Iris pigment epithelial cell (primary cell): ENCODE data around the gene SH3RF1.

Source experiments
- DNase-seq: peaks from one replicate; pipeline ENCODE4 v3.0.0-alpha.2; 2011; ENCODE audit warnings: low read depth

SH3RF1 gene

DNA sequence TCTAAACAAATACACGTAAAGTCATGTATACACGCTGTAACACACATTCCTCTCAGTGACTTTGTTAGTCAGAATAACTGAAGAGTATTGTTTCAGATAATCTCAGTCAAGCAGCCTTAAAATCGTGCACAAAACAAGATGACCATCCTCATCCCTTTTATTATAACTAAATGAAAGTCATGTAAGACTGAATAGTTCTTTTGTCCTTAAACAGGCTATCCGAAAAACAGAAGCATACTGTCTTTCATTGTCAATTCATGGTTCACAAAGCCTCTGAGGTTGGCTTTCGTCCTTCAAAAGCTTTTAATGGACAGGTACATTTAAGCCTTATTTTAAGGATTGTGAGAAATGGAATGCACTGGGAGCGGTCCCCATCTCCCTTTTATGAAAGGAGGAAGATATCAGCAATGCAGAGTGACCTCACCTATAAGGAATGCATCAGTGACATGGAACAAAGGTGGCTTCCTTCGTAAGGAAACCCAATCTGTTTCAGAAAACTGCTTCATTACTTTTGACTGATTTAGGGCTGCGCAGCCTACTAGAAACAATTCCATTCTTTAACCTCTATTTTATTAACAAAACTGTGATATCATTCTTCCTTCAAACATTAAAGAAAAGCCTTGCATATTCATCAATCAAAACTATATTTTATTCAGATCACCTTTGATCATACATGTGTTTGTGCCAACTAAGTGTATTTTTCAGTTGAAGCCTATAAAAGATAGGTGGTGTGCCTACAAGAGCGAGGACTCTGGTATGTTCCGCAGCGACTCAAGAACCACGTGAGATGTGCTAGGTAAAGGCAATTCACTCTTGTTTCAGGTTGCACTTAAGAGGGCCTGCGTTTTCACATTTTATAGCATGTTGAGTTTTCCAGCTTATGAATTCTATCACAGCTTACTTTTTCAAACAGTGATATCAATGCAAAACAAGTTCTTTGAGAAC lies 19.2 kb downstream of the SH3RF1 start:
- no peak for DNase-seq

GRCh38 chr4:169250796-169251195 lies 20.0 kb downstream of the SH3RF1 start:
- no peak for DNase-seq

DNA sequence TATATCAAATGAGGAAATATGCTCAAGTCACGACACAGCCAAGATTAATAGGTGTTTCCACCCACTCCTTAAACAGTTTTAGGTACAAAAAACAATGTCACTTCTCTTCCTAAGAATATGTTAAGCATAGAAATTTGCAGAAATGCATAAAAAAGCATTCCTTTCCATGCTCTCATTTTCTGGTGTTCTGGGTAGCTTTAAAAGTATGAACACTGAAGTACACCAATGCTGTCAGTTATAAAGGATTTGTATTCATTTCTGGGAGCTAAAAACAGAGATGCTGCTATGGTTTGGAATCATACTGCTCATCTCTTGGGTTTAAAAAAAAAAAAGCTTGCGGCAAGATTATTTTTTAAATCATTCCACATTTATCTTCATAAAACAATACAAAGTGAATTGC lies 20.8 kb downstream of the SH3RF1 start:
- DNase-seq = no peak

DNA sequence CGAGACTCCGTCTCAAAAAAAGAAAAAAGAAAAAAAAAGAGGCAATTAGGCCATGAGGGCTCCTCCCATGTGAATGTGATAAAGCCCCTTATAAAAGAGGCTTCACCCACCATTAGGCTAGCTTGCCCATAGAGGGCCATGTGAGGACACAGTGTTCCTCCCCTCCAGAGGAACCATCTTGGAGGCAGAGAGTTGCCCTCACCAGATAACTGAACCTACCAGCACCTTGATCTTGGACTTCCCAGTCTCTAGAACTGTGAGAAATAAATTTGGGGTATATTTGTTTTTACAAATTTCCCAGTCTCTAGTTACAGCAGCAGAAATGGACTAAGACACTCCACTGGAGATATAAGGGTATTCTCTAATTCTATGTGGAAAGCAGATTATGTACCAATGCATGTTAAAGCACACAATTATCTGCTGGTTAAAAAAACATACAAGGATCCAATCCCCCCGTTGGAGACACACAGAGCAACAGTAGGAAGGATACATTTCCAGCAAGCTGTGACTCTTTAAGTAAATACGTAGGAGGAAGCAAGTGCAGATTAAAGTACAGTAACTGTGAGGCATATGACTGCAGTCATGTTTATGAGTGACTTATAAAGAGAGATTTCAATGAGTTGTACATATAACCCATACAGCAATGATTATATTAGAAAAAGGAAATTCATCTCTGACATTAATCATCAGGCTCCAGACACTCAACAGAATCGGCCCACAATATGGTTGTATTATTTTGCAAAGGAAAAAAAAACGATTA lies 21.4 kb downstream of the SH3RF1 start:
- peak; percentile 75 for DNase-seq

DNA sequence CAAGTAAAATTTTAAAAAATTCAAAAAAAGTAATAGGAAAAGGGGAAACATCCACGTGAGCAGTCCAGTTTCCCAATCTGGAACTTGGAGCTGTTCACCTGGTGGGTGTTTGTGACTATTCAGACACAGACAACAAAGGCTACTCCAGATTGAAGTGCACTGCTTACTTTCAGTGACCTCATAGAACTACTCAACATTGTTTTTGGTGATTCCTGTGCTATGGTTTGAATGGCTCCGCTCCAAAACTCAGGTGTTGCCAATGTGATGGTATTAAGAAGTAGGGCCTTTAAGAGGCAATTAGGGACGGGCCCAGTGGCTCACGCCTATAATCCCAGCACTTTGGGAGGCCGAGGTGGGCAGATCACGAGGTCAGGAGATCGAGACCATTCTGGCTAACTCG lies 22.1 kb downstream of the SH3RF1 start:
- no peak for DNase-seq

GRCh38 chr4:169246957-169247396 lies 23.8 kb downstream of the SH3RF1 start:
- no peak for DNase-seq

- DNase-seq = no peak
Measured at GRCh38 chr4:169246279-169246678, 24.5 kb downstream of the SH3RF1 start.

- DNase-seq = no peak
Measured at GRCh38 chr4:169245061-169245460, 25.7 kb downstream of the SH3RF1 start.

GRCh38 chr4:169243825-169244609 lies 26.7 kb downstream of the SH3RF1 start:
- peak; percentile 84 for DNase-seq

DNA sequence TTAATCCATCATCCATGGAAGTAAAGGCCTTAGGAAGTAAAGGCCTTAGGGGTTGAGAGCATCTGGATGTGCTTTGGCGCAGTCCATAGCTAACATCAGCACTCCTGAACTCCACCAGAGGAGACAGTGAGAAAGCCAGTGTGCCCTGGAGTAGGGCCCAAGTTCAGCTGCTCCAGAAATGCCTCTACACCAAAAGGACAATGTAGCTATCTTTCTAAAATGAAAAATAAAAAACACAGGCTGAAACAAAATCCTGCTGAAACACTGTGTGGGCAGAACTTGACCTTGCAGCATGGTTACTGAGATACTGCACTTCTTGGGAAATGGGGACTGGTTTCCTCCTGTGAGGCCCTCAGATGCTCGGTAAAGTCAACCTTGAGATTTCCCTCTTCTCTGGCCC lies 29.3 kb downstream of the SH3RF1 start:
- DNase-seq = no peak

DNA sequence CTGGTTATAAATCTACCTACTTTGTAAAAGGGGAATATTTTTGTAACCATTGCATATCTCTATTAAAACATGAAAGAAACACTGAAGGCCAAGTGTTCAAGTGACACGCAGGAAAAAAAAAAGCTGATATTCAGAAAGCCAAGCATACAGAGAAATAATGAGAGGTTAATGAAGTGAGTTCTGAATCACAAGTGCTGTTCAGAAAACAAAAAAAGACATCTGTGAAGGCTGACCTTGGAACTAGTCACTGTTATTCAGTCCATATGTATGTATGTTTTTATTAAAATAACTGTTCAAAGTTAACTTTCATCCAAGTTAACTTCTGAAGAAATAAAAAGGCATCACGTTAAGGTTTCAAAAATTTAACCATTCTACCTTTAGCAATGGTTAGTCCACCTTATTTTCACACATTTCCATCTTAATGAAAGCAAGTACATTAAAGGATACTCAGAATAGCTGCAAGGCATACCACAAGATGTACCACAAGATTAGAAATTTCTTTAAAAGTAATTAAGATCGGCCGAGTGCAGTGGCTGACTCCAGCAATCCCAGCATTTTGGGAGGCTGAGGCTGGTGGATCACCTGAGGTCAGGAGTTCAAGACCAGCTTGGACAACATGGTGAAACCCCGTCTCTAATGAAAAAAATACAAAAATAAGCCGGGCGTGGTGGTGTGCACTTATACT lies 31.4 kb downstream of the SH3RF1 start:
- no peak for DNase-seq

GRCh38 chr4:169238445-169238844 lies 32.3 kb downstream of the SH3RF1 start:
- peak; percentile 69 for DNase-seq

- DNase-seq = no peak
Measured at GRCh38 chr4:169236873-169237626, 33.7 kb downstream of the SH3RF1 start.

DNA sequence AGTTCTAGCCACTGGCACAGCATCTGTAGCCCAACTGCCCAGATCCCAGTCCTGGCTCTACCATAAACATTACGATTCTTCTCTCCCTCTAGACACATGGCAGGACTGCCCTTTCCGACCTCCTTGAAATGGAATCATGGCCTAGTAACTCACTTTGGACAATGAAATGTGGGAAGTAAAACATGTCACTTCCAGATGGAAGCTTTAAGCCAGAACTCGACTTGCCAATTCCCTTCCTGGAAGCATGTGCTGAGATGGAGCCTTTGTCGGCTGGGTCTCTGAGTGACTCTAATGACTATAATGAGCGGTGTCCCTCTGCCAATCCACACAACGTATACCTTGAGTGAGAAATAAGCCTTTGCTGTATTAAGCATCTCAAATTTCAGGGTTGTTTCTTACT lies 34.7 kb downstream of the SH3RF1 start:
- DNase-seq = no peak

GRCh38 chr4:169234137-169234855 lies 36.5 kb downstream of the SH3RF1 start:
- no peak for DNase-seq

DNA sequence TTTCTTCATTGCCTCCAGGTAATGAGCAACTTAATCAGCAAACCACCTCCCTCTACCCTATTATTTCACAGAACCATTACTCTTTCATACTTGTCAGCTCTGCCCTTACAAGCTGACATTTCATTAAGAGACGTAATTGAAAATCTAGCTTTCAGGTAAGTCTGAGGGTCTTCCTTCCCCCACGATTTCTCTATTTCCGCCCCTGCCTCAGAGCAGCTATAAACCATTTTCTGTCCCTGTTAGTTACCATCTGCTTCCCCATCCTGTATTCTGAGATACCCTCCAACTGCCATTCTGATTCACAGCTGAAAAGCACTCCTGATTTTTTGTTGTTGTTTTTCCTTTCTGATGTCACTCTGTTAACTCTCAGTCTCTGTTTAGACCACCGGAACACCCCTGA lies 37.1 kb downstream of the SH3RF1 start:
- no peak for DNase-seq

DNA sequence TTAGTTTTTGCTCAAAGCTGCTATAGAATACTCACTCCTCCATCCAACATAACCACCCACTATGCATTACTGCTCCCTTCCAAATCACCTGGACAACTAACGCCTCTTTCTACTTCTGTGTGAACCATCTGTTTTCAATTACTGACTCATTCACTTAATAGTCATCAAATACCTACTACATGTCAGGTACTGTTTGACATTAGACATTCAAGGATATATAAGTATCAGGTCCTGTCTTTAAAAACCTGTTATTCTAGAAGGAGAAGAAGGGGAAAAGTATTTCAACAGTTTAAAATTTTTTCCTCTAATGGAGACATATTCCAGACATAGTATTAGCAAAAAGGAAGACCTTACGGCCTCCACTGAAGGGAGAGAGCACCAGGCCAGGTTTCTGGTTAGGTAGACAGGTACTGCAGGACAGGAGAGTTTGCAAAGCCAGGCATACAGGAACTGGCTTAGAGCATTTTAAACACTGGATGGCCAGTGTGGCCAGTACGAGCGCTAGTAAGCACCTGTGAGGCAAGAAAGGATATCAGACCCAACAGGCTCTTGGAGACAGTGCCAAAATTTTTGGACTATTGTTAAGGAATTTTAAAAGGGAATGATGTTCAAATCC lies 39.0 kb downstream of the SH3RF1 start:
- no peak for DNase-seq

GRCh38 chr4:169229571-169230028 lies 41.2 kb downstream of the SH3RF1 start:
- peak; percentile 98 for DNase-seq

DNA sequence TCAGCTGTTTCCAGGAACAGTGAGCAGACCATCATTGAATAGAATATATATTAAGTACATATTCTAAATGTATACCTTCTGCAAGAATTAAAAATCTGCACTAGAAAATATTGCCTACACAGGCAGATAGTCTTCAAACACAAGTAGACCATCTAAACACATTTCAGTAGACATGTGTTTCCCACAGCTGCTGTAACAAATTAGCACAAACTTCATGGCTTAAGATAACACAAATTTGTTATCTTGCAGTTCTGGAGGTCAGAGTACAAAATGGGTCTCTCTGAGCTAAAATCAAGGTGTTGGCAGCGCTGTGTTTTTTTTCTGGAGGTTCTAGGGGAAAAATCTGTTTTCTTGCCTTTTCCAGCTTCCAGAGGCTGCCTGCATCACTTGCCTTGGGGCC lies 42.7 kb downstream of the SH3RF1 start:
- no peak for DNase-seq

- DNase-seq = no peak
Measured at GRCh38 chr4:169226565-169226964, 44.2 kb downstream of the SH3RF1 start.
